ENCODE results near the gene ATP9A.

- TF ChIP-seq CTCF (IDR thresholded peaks at IDR 0.05; ENCODE audit: low read depth, low read length) = no peak
- no peak for TF ChIP-seq POLR2A (IDR thresholded peaks at IDR 0.05; ENCODE audit: extremely low read depth, insufficient read length)
Observed at GRCh38 chr20:51565298-51566144, 202.7 kb downstream of the ATP9A start.
